Progenitor cell of endocrine pancreas (in vitro differentiated cells): ENCODE measurements around the gene STXBP4. TPM values are rescaled to one million over a fixed set of nuclear protein-coding genes. Genes with fewer than 3 reads are reported as not detected.

Source experiments
- DNase-seq: peaks from one replicate; pipeline ENCODE4 v3.0.0; 2021; ENCODE audit warnings: low spot score; ENCODE audit not compliant: unreplicated experiment
- H3K27ac Mint-ChIP-seq: 2 replicates; pipeline ENCODE4 v1.8.0; 2021; ENCODE audit warnings: mild to moderate bottlenecking, moderate library complexity, mixed read lengths
- H3K27me3 Mint-ChIP-seq: 2 replicates; pipeline ENCODE4 v1.8.0; 2021; ENCODE audit warnings: mixed read lengths
- H3K36me3 Mint-ChIP-seq: 2 replicates; pipeline ENCODE4 v1.8.0; 2022; ENCODE audit warnings: mixed read lengths; ENCODE audit not compliant: insufficient read depth
- H3K4me1 Mint-ChIP-seq: 2 replicates; pipeline ENCODE4 v1.8.0; 2021; ENCODE audit warnings: low read depth, mixed read lengths
- H3K4me3 Mint-ChIP-seq: 2 replicates; pipeline ENCODE4 v1.8.0; 2021; ENCODE audit warnings: low read depth, mild to moderate bottlenecking, moderate library complexity, mixed read lengths
- H3K9me3 Mint-ChIP-seq: 2 replicates; pipeline ENCODE4 v1.8.0; 2021; ENCODE audit warnings: low read depth, mixed read lengths
- CTCF ChIP-seq: fragments of 200-600 bp; sonication (generic); IDR thresholded peaks from one replicate; pipeline ENCODE4 v1.5.0; 2021; ENCODE audit warnings: antibody characterized with exemption, mild to moderate bottlenecking; ENCODE audit not compliant: unreplicated experiment
- total RNA-seq: library from RNA; stranded (reverse); gene quantifications from 2 replicates; pipeline ENCODE4 v1.2.1, GENCODE V29; 2021

STXBP4 gene
- total RNA-seq, 1 donor from 2014 or later, result 45.0 TPM

GRCh38 chr17:54976316-54976715, 7.8 kb downstream of the STXBP4 start:
- DNase-seq, result no peak
- H3K4me1 Mint-ChIP-seq, result peaks cover 15% of the 10 kb centered on the region
- H3K27ac Mint-ChIP-seq, result no peak overlapping the region
- H3K36me3 Mint-ChIP-seq, result peaks cover 31% of the 10 kb centered on the region
- peaks cover 24% of the 10 kb centered on the region for H3K9me3 Mint-ChIP-seq
- no peak for TF ChIP-seq CTCF
- no peak overlapping the region for H3K4me3 Mint-ChIP-seq
- no peaks in the 10 kb centered on the region for H3K27me3 Mint-ChIP-seq

- no peak overlapping the region for H3K27ac Mint-ChIP-seq
- no peak for DNase-seq
- H3K4me3 Mint-ChIP-seq, result no peak overlapping the region
- H3K4me1 Mint-ChIP-seq, result peaks cover 8% of the 10 kb centered on the region
- no peak for TF ChIP-seq CTCF
- H3K9me3 Mint-ChIP-seq, result peaks cover 24% of the 10 kb centered on the region
- peaks cover 31% of the 10 kb centered on the region for H3K36me3 Mint-ChIP-seq
- H3K27me3 Mint-ChIP-seq, result no peaks in the 10 kb centered on the region
Observed at GRCh38 chr17:54977744-54978143, 9.2 kb downstream of the STXBP4 start.

- Mint-ChIP-seq H3K27ac (no peak overlapping the region), H3K9me3 (peaks cover 24% of the 10 kb centered on the region), H3K36me3 (peaks cover 28% of the 10 kb centered on the region), H3K4me1 (peaks cover 5% of the 10 kb centered on the region), H3K4me3 (no peak overlapping the region), H3K27me3 (no peaks in the 10 kb centered on the region)
- TF ChIP-seq CTCF, result no peak
- no peak for DNase-seq
Observed at GRCh38 chr17:54979657-54980056, 11.1 kb downstream of the STXBP4 start.

- H3K4me3 Mint-ChIP-seq, result no peak overlapping the region
- H3K36me3 Mint-ChIP-seq, result peaks cover 29% of the 10 kb centered on the region
- DNase-seq, result no peak
- H3K27me3 Mint-ChIP-seq, result no peaks in the 10 kb centered on the region
- TF ChIP-seq CTCF, result no peak
- H3K27ac Mint-ChIP-seq, result no peak overlapping the region
- peaks cover 6% of the 10 kb centered on the region for H3K4me1 Mint-ChIP-seq
- peaks cover 24% of the 10 kb centered on the region for H3K9me3 Mint-ChIP-seq
Observed at GRCh38 chr17:54980375-54980774, 11.8 kb downstream of the STXBP4 start.

GRCh38 chr17:54982399-54982798, 13.8 kb downstream of the STXBP4 start:
- no peak for TF ChIP-seq CTCF

More at GRCh38 chr17:54982399-54982798, 13.8 kb downstream of the STXBP4 start:
- Mint-ChIP-seq H3K36me3 (peaks cover 17% of the 10 kb centered on the region), H3K4me3 (no peak overlapping the region), H3K4me1 (peaks cover 2% of the 10 kb centered on the region), H3K27me3 (no peaks in the 10 kb centered on the region), H3K27ac (no peak overlapping the region), H3K9me3 (peaks cover 14% of the 10 kb centered on the region)
- DNase-seq, result no peak
